GM23338 (cell line): Measurements from ENCODE around the gene IL1R1. TPM values are rescaled to one million over a fixed set of nuclear protein-coding genes. Genes with fewer than 3 reads are reported as not detected.
A peak's percentile ranks its signal among the peaks of the same experiment; 100 is the strongest.

Experiments used
- ATAC-seq: fragments of 200-7000 bp; cut with Tn5 transposase; 3 replicates; pipeline ENCODE4 v1.9.1; 2020
- DNase-seq: peaks from one replicate; pipeline ENCODE4 v3.0.0-alpha.2; 2015; ENCODE audit warnings: low spot score
- H2AFZ ChIP-seq: fragments of 200-600 bp; sonication (generic); 2 replicates; pipeline ENCODE4 v1.8.0; 2016; ENCODE audit warnings: antibody characterized with exemption, mild to moderate bottlenecking, moderate library complexity
- H3F3A ChIP-seq: fragments of 200-600 bp; sonication (generic); replicated peaks from 2 replicates; pipeline ENCODE4 v1.8.0; 2017; ENCODE audit warnings: antibody characterized with exemption, mixed run types, low read depth
- H3K27ac ChIP-seq: fragments of 200-600 bp; sonication (generic); 2 replicates; pipeline ENCODE4 v1.6.1; 2016; ENCODE audit warnings: low read depth
- H3K27me3 ChIP-seq: fragments of 200-600 bp; sonication (generic); 2 replicates; pipeline ENCODE4 v1.8.0; 2016; ENCODE audit warnings: mild to moderate bottlenecking, mixed run types, moderate library complexity; ENCODE audit not compliant: insufficient read depth
- H3K36me3 ChIP-seq: fragments of 200-600 bp; sonication (generic); 2 replicates; pipeline ENCODE4 v1.8.0; 2016; ENCODE audit warnings: mild to moderate bottlenecking; ENCODE audit not compliant: insufficient read depth
- H3K4me1 ChIP-seq: fragments of 200-600 bp; sonication (generic); 2 replicates; pipeline ENCODE4 v1.8.0; 2016; ENCODE audit warnings: mild to moderate bottlenecking, moderate library complexity; ENCODE audit not compliant: insufficient read depth
- H3K4me2 ChIP-seq: fragments of 200-600 bp; sonication (generic); 2 replicates; pipeline ENCODE4 v1.7.1; 2017; ENCODE audit warnings: mixed run types
- H3K4me3 ChIP-seq: fragments of 200-600 bp; sonication (generic); 2 replicates; pipeline ENCODE4 v1.6.1; 2016; ENCODE audit warnings: mixed run types
- H3K79me2 ChIP-seq: fragments of 200-600 bp; sonication (generic); replicated peaks from 2 replicates; pipeline ENCODE4 v1.8.0; 2017; ENCODE audit warnings: mild to moderate bottlenecking; ENCODE audit not compliant: insufficient read depth
- H3K9me2 ChIP-seq: fragments of 200-600 bp; sonication (generic); 2 replicates; pipeline ENCODE4 v1.8.0; 2017; ENCODE audit not compliant: insufficient read depth
- H4K20me1 ChIP-seq: fragments of 200-600 bp; sonication (generic); replicated peaks from 2 replicates; pipeline ENCODE4 v1.8.0; 2017; ENCODE audit warnings: mild to moderate bottlenecking; ENCODE audit not compliant: insufficient read depth
- H3K27ac Mint-ChIP-seq: 2 replicates; pipeline ENCODE4 v1.8.0; 2020; ENCODE audit warnings: inconsistent platforms, mild to moderate bottlenecking, moderate library complexity, mixed read lengths
- H3K27me3 Mint-ChIP-seq: 3 replicates; pipeline ENCODE4 v1.8.0; 2022; ENCODE audit warnings: low read depth, mild to moderate bottlenecking, moderate library complexity, mixed read lengths, inconsistent platforms; ENCODE audit not compliant: insufficient read depth, poor library complexity
- H3K36me3 Mint-ChIP-seq: 3 replicates; pipeline ENCODE4 v1.8.0; 2021; ENCODE audit warnings: low read depth, mild to moderate bottlenecking, inconsistent platforms, moderate library complexity, mixed read lengths
- H3K4me1 Mint-ChIP-seq: 3 replicates; pipeline ENCODE4 v1.8.0; 2020; ENCODE audit warnings: mild to moderate bottlenecking, inconsistent platforms, mixed read lengths
- H3K4me3 Mint-ChIP-seq: 3 replicates; pipeline ENCODE4 v1.8.0; 2021; ENCODE audit warnings: moderate library complexity, mild to moderate bottlenecking, inconsistent platforms, mixed read lengths
- H3K9me3 Mint-ChIP-seq: 3 replicates; pipeline ENCODE4 v1.8.0; 2020; ENCODE audit warnings: moderate library complexity, mild to moderate bottlenecking, inconsistent platforms, mixed read lengths
- CREB1 ChIP-seq: fragments of 250-450 bp; sonication (Bioruptor Pico); IDR thresholded peaks from 2 replicates; pipeline ENCODE4 v1.5.0; 2020; ENCODE audit warnings: low read depth, mild to moderate bottlenecking, moderate library complexity
- CTCF ChIP-seq, 2 experiments: fragments of 200-600 bp in 1 of 2; sonication (generic) in 1 of 2; conservative IDR thresholded peaks; 2 replicates each; pipeline versions ENCODE4 v1.5.1 to v1.6.1; 2016 to 2017; ENCODE audit warnings: antibody characterized with exemption in 2 of 2, low read depth in 2 of 2, mild to moderate bottlenecking in 2 of 2, moderate library complexity in 1 of 2
- ETS1 ChIP-seq: IDR thresholded peaks from 2 replicates; pipeline ENCODE4 v1.6.1; 2016; ENCODE audit warnings: antibody characterized with exemption
- EZH2 ChIP-seq: fragments of 200-600 bp; sonication (generic); IDR thresholded peaks from one replicate; pipeline ENCODE4 v1.8.0; 2017; ENCODE audit warnings: antibody characterized with exemption, mild to moderate bottlenecking, low read depth; ENCODE audit not compliant: unreplicated experiment
- EZH2phosphoT487 ChIP-seq: fragments of 200-600 bp; sonication (generic); IDR thresholded peaks from one replicate; pipeline ENCODE4 v1.8.1; 2018; ENCODE audit warnings: antibody characterized with exemption; ENCODE audit not compliant: unreplicated experiment
- JUNB ChIP-seq: IDR thresholded peaks from one replicate; pipeline ENCODE4 v1.6.1; 2016; ENCODE audit warnings: antibody characterized with exemption; ENCODE audit not compliant: unreplicated experiment
- NANOG ChIP-seq: IDR thresholded peaks from 2 replicates; pipeline ENCODE4 v1.6.1; 2016; ENCODE audit warnings: antibody characterized with exemption, borderline replicate concordance
- POLR2AphosphoS5 ChIP-seq: IDR thresholded peaks from 2 replicates; pipeline ENCODE4 v1.6.1; 2016; ENCODE audit warnings: antibody characterized with exemption, low read depth
- REST ChIP-seq: IDR thresholded peaks from one replicate; pipeline ENCODE4 v1.6.1; 2018; ENCODE audit warnings: antibody characterized with exemption; ENCODE audit not compliant: unreplicated experiment
- STAT1 ChIP-seq: IDR thresholded peaks from one replicate; pipeline ENCODE4 v1.6.1; 2016; ENCODE audit warnings: antibody characterized with exemption; ENCODE audit not compliant: unreplicated experiment
- ZNF114 ChIP-seq: fragments of 250-450 bp; sonication (Bioruptor Pico); IDR thresholded peaks from 2 replicates; pipeline ENCODE4 v1.5.0; 2020; ENCODE audit warnings: mild to moderate bottlenecking, moderate library complexity
- ZNF331 ChIP-seq: fragments of 250-450 bp; sonication (Bioruptor Pico); IDR thresholded peaks from 2 replicates; pipeline ENCODE4 v1.5.0; 2020; ENCODE audit warnings: low read depth, mild to moderate bottlenecking, moderate library complexity
- ZNF462 ChIP-seq: fragments of 250-450 bp; sonication (Bioruptor Pico); IDR thresholded peaks from 2 replicates; pipeline ENCODE4 v1.5.0; 2020; ENCODE audit warnings: mild to moderate bottlenecking, moderate library complexity
- polyA plus RNA-seq: library from polyadenylated mRNA; unstranded; fragments of >200 nt; fragmentation: Nextera tagmentation; extraction: Ambion mirVana; gene quantifications from 2 replicates; pipeline ENCODE4 v1.2.1, GENCODE V29; 2016
- total RNA-seq: library from RNA; depleted of rRNA; stranded (reverse); fragments of >200 nt; shearing (Covaris generic); gene quantifications from 2 replicates; pipeline ENCODE4 v1.2.3, GENCODE V29; 2014

IL1R1 gene
- total and polyA plus RNA-seq, 2 experiments from 2014 or later = 0.17 TPM; not detected in 1

- Histone ChIP-seq H3K4me2 (no peak overlapping the region), H3K9me2 (peaks cover 10% of the 10 kb centered on the region; the same call in 1 of the 2 replicates), H3K79me2 (no peaks in the 10 kb centered on the region), H2AFZ (no peak overlapping the region), H3K36me3 (no peaks in the 10 kb centered on the region), H3K27me3 (no peaks in the 10 kb centered on the region), H3K4me1 (no peaks in the 10 kb centered on the region), H3K27ac (no peak overlapping the region), H4K20me1 (no peaks in the 10 kb centered on the region), H3F3A (no peaks in the 10 kb centered on the region), H3K4me3 (no peak overlapping the region)
- ATAC-seq (peak; percentile 24; the same call in 2 of the 3 replicates), DNase-seq (peak; percentile 31)
- Mint-ChIP-seq H3K4me1 (peaks cover 11% of the 10 kb centered on the region), H3K27ac (peak overlapping the region; percentile 72; the same call in 1 of the 2 replicates), H3K9me3 (no peaks in the 10 kb centered on the region; the same call in 2 of the 3 replicates), H3K36me3 (no peaks in the 10 kb centered on the region; the same call in 2 of the 3 replicates), H3K4me3 (no peak overlapping the region), H3K27me3 (peaks cover 3% of the 10 kb centered on the region)
- TF ChIP-seq ZNF331 (CRISPR knock-in tag) (no peak), EZH2 (no peak), EZH2phosphoT487 (no peak), ZNF462 (CRISPR knock-in tag) (no peak), STAT1 (no peak), NANOG (no peak), ETS1 (no peak), JUNB (no peak), ZNF114 (no peak), REST (no peak), POLR2AphosphoS5 (no peak), CREB1 (CRISPR knock-in tag) (no peak), CTCF (conservative IDR thresholded peaks at IDR 0.05; ENCODE audit: low read depth in 2 of 2) (no peak)
Observed at GRCh38 chr2:102112271-102112670, 30.3 kb upstream of the IL1R1 start.
